ENCODE results near the gene GSK3B. TPM values are rescaled to one million over a fixed set of nuclear protein-coding genes. Genes with fewer than 3 reads are reported as not detected.

GSK3B gene
- total and polyA plus RNA-seq, 2 donors (not counting 1 experiment from before 2014, with no cell fraction given), result 12.3 to 33.3 TPM

DNA sequence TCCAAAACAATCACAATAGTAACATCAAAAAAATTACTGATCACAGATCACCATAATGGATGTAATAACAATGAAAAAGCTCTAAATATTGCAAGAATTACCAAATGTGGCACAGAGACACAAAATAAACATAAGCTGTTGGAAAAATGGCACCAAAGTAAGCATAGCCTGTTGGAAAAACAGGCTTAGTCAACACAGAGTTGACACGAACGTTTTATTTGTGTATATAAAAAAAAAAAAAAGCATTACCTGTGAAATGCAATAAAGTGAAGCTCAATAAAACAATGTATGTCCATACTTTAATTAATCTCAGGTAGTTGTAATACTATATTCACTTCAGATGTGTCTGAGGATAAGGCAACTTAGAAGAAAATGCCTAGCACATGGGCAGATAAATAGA lies 235.3 kb downstream of the GSK3B start:
- TF ChIP-seq EZH2 (IDR thresholded peaks at IDR 0.05; ENCODE audit: borderline replicate concordance, insufficient read depth, low read depth, low read length, poor library complexity, severe bottlenecking), result no peak
- TF ChIP-seq, protein P1, sequence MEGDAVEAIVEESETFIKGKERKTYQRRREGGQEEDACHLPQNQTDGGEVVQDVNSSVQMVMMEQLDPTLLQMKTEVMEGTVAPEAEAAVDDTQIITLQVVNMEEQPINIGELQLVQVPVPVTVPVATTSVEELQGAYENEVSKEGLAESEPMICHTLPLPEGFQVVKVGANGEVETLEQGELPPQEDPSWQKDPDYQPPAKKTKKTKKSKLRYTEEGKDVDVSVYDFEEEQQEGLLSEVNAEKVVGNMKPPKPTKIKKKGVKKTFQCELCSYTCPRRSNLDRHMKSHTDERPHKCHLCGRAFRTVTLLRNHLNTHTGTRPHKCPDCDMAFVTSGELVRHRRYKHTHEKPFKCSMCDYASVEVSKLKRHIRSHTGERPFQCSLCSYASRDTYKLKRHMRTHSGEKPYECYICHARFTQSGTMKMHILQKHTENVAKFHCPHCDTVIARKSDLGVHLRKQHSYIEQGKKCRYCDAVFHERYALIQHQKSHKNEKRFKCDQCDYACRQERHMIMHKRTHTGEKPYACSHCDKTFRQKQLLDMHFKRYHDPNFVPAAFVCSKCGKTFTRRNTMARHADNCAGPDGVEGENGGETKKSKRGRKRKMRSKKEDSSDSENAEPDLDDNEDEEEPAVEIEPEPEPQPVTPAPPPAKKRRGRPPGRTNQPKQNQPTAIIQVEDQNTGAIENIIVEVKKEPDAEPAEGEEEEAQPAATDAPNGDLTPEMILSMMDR (IDR thresholded peaks at IDR 0.05), result no peak
- no peaks in the 10 kb centered on the region for H3K79me2 ChIP-seq (ENCODE audit: control insufficient read depth, insufficient read depth, low read length)
- Mint-ChIP-seq H3K4me3 (no peak overlapping the region), H3K9me3 (ENCODE audit: insufficient read depth) (peaks cover 9% of the 10 kb centered on the region), H3K27ac (no peak overlapping the region), H3K27me3 (no peaks in the 10 kb centered on the region), H3K4me1 (no peaks in the 10 kb centered on the region)
- no peak overlapping the region for H3K4me2 ChIP-seq (replicated peaks; ENCODE audit: low read depth, low read length, poor library complexity, severe bottlenecking)
- peaks cover 19 to 39% of the 10 kb centered on the region in 2 experiments for H3K36me3 ChIP-seq (replicated peaks in 1 of 2; ENCODE audit: control extremely low read depth in 1 of 2, control insufficient read depth in 1 of 2, extremely low read depth in 1 of 2, insufficient read depth in 2 of 2, low read length in 1 of 2)
- no peak overlapping the region for H3K4me3 ChIP-seq (ENCODE audit: control extremely low read depth in 1 of 5, extremely low read depth in 1 of 5, insufficient read depth in 1 of 5, low read depth in 2 of 5, low read length in 4 of 5)
- intact Hi-C loops (cut with micrococcal nuclease), result no loop called here
- WGBS (ENCODE audit: insufficient coverage), result no CpG with 5 or more reads among the region's 2 CpGs
- H4K20me1 ChIP-seq (ENCODE audit: control insufficient read depth, insufficient read depth, low read length, poor library complexity, severe bottlenecking), result no peaks in the 10 kb centered on the region
- DNase-seq, result no peak
- ChIA-PET POLR2A (no interaction called here), CTCF (interaction anchor here (1.0 kb wide), 1 partner anchor 22 kb away, joined by 3 read pairs; no protein-coding TSS in a partner anchor)
- no peak for ATAC-seq (ENCODE audit: low read depth)
- H3K27ac ChIP-seq (ENCODE audit: low read length in 2 of 2), result no peak overlapping the region
- no peaks in the 10 kb centered on the region for H3K27me3 ChIP-seq (replicated peaks in 1 of 4; ENCODE audit: control extremely low read depth in 1 of 4, control insufficient read depth in 3 of 4, insufficient read depth in 4 of 4, low read length in 3 of 4)
- no peaks in the 10 kb centered on the region for H3K4me1 ChIP-seq (ENCODE audit: control insufficient read depth in 2 of 2, insufficient read depth in 2 of 2, low read length in 2 of 2)
- H3K9me3 ChIP-seq (ENCODE audit: control extremely low read depth in 1 of 3, control insufficient read depth in 2 of 3, insufficient read depth in 1 of 3, low read length in 2 of 3), result peaks cover 0 to 2% (median 0%) of the 10 kb centered on the region in 3 donors
- no peak overlapping the region for H3K9ac ChIP-seq (ENCODE audit: low read length)
- H2AFZ ChIP-seq (ENCODE audit: insufficient read depth, low read depth, low read length, poor library complexity, severe bottlenecking), result no peak overlapping the region

DNA sequence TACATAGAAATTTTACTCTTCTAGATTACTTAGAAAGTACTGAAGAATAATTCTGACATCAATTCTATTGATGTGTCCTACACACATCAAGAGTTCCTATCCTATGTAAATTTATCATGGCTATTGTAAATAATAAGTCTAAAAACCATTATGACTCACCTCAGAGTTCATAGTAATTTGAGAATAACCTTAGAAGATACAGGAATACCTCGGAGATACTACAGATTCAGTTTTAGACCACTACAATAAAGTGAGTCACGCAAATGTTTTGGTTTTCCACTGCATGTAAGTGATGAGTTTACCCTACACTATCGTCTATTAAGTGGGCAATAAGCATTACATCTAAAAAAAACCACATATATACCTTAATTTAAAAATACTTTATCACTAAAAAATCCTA lies 237.6 kb downstream of the GSK3B start:
- Mint-ChIP-seq H3K9me3 (ENCODE audit: insufficient read depth) (peaks cover 9% of the 10 kb centered on the region), H3K4me3 (no peak overlapping the region), H3K4me1 (no peaks in the 10 kb centered on the region), H3K27ac (no peak overlapping the region), H3K27me3 (no peaks in the 10 kb centered on the region)
- H3K4me3 ChIP-seq (ENCODE audit: control extremely low read depth in 1 of 5, extremely low read depth in 1 of 5, insufficient read depth in 1 of 5, low read depth in 2 of 5, low read length in 4 of 5), result no peak overlapping the region
- ChIA-PET POLR2A (no interaction called here), CTCF (no interaction called here)
- H3K27ac ChIP-seq (ENCODE audit: low read length in 2 of 2), result no peak overlapping the region
- H3K27me3 ChIP-seq (replicated peaks in 1 of 4; ENCODE audit: control extremely low read depth in 1 of 4, control insufficient read depth in 3 of 4, insufficient read depth in 4 of 4, low read length in 3 of 4), result no peaks in the 10 kb centered on the region
- no peak for DNase-seq
- no peaks in the 10 kb centered on the region for H3K79me2 ChIP-seq (ENCODE audit: control insufficient read depth, insufficient read depth, low read length)
- no peak overlapping the region for H2AFZ ChIP-seq (ENCODE audit: insufficient read depth, low read depth, low read length, poor library complexity, severe bottlenecking)
- ATAC-seq (ENCODE audit: low read depth), result no peak
- H3K36me3 ChIP-seq (replicated peaks in 1 of 2; ENCODE audit: control extremely low read depth in 1 of 2, control insufficient read depth in 1 of 2, extremely low read depth in 1 of 2, insufficient read depth in 2 of 2, low read length in 1 of 2), result peaks cover 11 to 23% of the 10 kb centered on the region in 2 experiments
- WGBS (ENCODE audit: insufficient coverage), result no CpG with 5 or more reads among the region's 3 CpGs
- no peaks in the 10 kb centered on the region for H3K9me3 ChIP-seq (ENCODE audit: control extremely low read depth in 1 of 3, control insufficient read depth in 2 of 3, insufficient read depth in 1 of 3, low read length in 2 of 3)
- intact Hi-C loops (cut with micrococcal nuclease), result no loop called here
- H3K4me1 ChIP-seq (ENCODE audit: control insufficient read depth in 2 of 2, insufficient read depth in 2 of 2, low read length in 2 of 2), result no peaks in the 10 kb centered on the region
- no peak overlapping the region for H3K9ac ChIP-seq (ENCODE audit: low read length)
- no peak overlapping the region for H3K4me2 ChIP-seq (replicated peaks; ENCODE audit: low read depth, low read length, poor library complexity, severe bottlenecking)
- H4K20me1 ChIP-seq (ENCODE audit: control insufficient read depth, insufficient read depth, low read length, poor library complexity, severe bottlenecking), result no peaks in the 10 kb centered on the region
- TF ChIP-seq, protein P1 (IDR thresholded peaks at IDR 0.05), result no peak
- no peak for TF ChIP-seq EZH2 (IDR thresholded peaks at IDR 0.05; ENCODE audit: borderline replicate concordance, insufficient read depth, low read depth, low read length, poor library complexity, severe bottlenecking)

Measured in B cell (primary cell).